Trophoblast cell (in vitro differentiated cells and primary cell): ENCODE measurements around the gene GATB.

ENCODE experiments used
- DNase-seq, 2 donors: peaks; one replicate each; pipeline ENCODE4 v3.0.0-alpha.2; 2016
- H2AFZ ChIP-seq: 2 replicates; pipeline ENCODE4 v1.6.1; 2013; ENCODE audit warnings: low read length, moderate library complexity, mild to moderate bottlenecking; ENCODE audit not compliant: insufficient read depth, poor library complexity
- H2AK5ac ChIP-seq: 2 replicates; pipeline ENCODE4 v1.6.1; 2013; ENCODE audit warnings: mild to moderate bottlenecking, low read length
- H2BK120ac ChIP-seq: 2 replicates; pipeline ENCODE4 v1.6.1; 2013; ENCODE audit warnings: low read length, mild to moderate bottlenecking, moderate library complexity; ENCODE audit not compliant: insufficient read depth, poor library complexity
- H2BK12ac ChIP-seq: 2 replicates; pipeline ENCODE4 v1.6.1; 2013; ENCODE audit warnings: mild to moderate bottlenecking, low read length, moderate library complexity
- H2BK5ac ChIP-seq: 2 replicates; pipeline ENCODE4 v1.6.1; 2013; ENCODE audit warnings: low read length, low read depth, moderate library complexity, mild to moderate bottlenecking; ENCODE audit not compliant: poor library complexity
- H3K14ac ChIP-seq: 2 replicates; pipeline ENCODE4 v1.6.1; 2013; ENCODE audit warnings: mild to moderate bottlenecking, low read length
- H3K18ac ChIP-seq: 2 replicates; pipeline ENCODE4 v1.6.1; 2013; ENCODE audit warnings: mild to moderate bottlenecking, low read length
- H3K23ac ChIP-seq: 2 replicates; pipeline ENCODE4 v1.6.1; 2013; ENCODE audit warnings: low read length
- H3K27ac ChIP-seq: 2 replicates; pipeline ENCODE4 v1.5.1; 2013; ENCODE audit warnings: low read depth, mild to moderate bottlenecking, inconsistent platforms, low read length, moderate library complexity
- H3K27me3 ChIP-seq: 2 replicates; pipeline ENCODE4 v1.6.1; 2013; ENCODE audit warnings: inconsistent platforms, mild to moderate bottlenecking, low read length, moderate library complexity; ENCODE audit not compliant: insufficient read depth
- H3K36me3 ChIP-seq, 2 experiments: 1 replicate in 1 of 2; 2 replicates in 1 of 2; pipeline ENCODE4 v1.6.1; 2013; ENCODE audit warnings: low read length in 2 of 2, mild to moderate bottlenecking in 2 of 2, moderate library complexity in 1 of 2; ENCODE audit not compliant: insufficient read depth in 2 of 2, control insufficient read depth in 1 of 2
- H3K4ac ChIP-seq: 2 replicates; pipeline ENCODE4 v1.6.1; 2013; ENCODE audit warnings: low read depth, mild to moderate bottlenecking, low read length, moderate library complexity
- H3K4me1 ChIP-seq, 2 experiments: 1 replicate in 1 of 2; 2 replicates in 1 of 2; pipeline ENCODE4 v1.6.1; 2013; ENCODE audit warnings: low read length in 2 of 2, mild to moderate bottlenecking in 2 of 2, moderate library complexity in 1 of 2; ENCODE audit not compliant: insufficient read depth in 2 of 2, control insufficient read depth in 1 of 2
- H3K4me2 ChIP-seq: 2 replicates; pipeline ENCODE4 v1.6.1; 2013; ENCODE audit warnings: inconsistent platforms, mild to moderate bottlenecking, low read length, moderate library complexity
- H3K4me3 ChIP-seq: 2 replicates; pipeline ENCODE4 v1.5.1; 2013; ENCODE audit warnings: mild to moderate bottlenecking, low read depth, low read length, inconsistent platforms
- H3K79me1 ChIP-seq: one replicate; pipeline ENCODE4 v1.6.1; 2013; ENCODE audit warnings: low read length
- H3K79me2 ChIP-seq: 2 replicates; pipeline ENCODE4 v1.6.1; 2013; ENCODE audit warnings: low read length, mild to moderate bottlenecking; ENCODE audit not compliant: control insufficient read depth, insufficient read depth, poor library complexity
- H3K9ac ChIP-seq: 2 replicates; pipeline ENCODE4 v1.6.1; 2013; ENCODE audit warnings: mild to moderate bottlenecking, low read length
- H3K9me3 ChIP-seq: 2 replicates; pipeline ENCODE4 v1.6.1; 2013; ENCODE audit warnings: low read depth, mild to moderate bottlenecking, control low read depth, inconsistent platforms, low read length; ENCODE audit not compliant: insufficient read depth
- H4K12ac ChIP-seq: 2 replicates; pipeline ENCODE4 v1.6.1; 2013; ENCODE audit warnings: low read depth, mild to moderate bottlenecking, low read length, moderate library complexity
- H4K8ac ChIP-seq: 2 replicates; pipeline ENCODE4 v1.6.1; 2013; ENCODE audit warnings: low read depth, mild to moderate bottlenecking, low read length, moderate library complexity
- H4K91ac ChIP-seq: one replicate; pipeline ENCODE4 v1.6.1; 2013; ENCODE audit warnings: low read depth, mild to moderate bottlenecking, low read length, moderate library complexity
- WGBS: extraction: QIAGEN DNeasy Blood & Tissue Kit; methylation state at CpG from one replicate; pipeline ENCODE4 v1.1.7; 2013; ENCODE audit warnings: missing lambda C conversion rate; ENCODE audit not compliant: insufficient read length, insufficient coverage; ENCODE audit errors: extremely low coverage; 5-methylcytosine and 5-hydroxymethylcytosine counted together

GATB gene

DNA sequence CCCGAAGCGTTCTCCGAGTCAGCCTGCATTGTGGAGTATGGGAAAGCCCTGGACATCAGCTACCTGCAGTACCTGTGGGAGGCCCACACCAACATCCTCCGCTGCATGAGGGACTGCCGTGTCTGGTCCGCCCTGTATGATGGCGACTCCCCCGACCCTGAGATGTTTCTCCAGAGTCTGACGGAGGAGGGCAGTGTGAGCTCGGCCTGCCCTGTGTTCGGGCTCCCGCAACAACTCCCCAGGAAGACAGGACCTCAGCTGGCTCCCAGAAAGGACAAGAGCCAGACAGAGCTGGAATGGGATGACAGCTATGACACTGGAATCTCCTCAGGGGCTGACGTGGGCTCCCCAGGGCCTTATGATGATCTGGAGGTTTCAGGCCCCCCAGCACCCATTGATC lies 111.3 kb downstream of the GATB start:
- no peak overlapping the region for H2BK120ac ChIP-seq
- H2AK5ac ChIP-seq, result no peak overlapping the region
- no CpG with 5 or more reads among the region's 13 CpGs for WGBS

DNA sequence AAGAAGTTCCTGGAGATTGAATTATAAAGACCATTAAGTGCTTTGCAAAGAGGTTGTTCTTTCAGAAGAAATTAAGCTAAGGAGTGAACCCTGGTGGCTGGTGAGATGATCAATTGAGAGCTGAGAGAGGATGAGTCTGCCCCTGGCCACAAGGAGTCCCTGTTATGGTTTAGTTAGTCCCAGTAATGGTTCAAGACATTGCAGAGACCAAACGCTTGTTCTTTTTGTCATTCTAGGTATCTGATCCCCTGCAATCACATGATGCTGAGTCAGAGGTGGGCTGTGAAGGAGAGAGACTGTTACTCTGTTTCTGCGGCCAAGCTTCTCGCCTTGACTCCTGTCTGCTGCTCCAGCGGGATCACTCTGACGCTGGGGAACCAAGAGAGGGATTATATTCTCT lies 114.5 kb downstream of the GATB start:
- H3K9me3 ChIP-seq, result no peaks in the 10 kb centered on the region

More for the DNA sequence above, 111.3 kb downstream of the GATB start:
- H3K79me2 ChIP-seq, result no peaks in the 10 kb centered on the region
- H3K27ac ChIP-seq, result no peak overlapping the region
- no peaks in the 10 kb centered on the region for H3K36me3 ChIP-seq
- no peak overlapping the region for H3K23ac ChIP-seq
- no peaks in the 10 kb centered on the region for H3K9me3 ChIP-seq
- H2AFZ ChIP-seq, result no peak overlapping the region
- H4K8ac ChIP-seq, result no peak overlapping the region
- H3K4me2 ChIP-seq, result no peak overlapping the region
- no peak overlapping the region for H2BK5ac ChIP-seq
- H3K9ac ChIP-seq, result no peak overlapping the region
- no peaks in the 10 kb centered on the region for H3K27me3 ChIP-seq
- H4K12ac ChIP-seq, result no peak overlapping the region
- H3K4ac ChIP-seq, result no peak overlapping the region
- H3K14ac ChIP-seq, result no peak overlapping the region
- no peaks in the 10 kb centered on the region for H3K79me1 ChIP-seq
- H3K4me1 ChIP-seq, result peaks cover 0 to 3% of the 10 kb centered on the region in 2 experiments
- DNase-seq, result no peak
- no peak overlapping the region for H3K18ac ChIP-seq
- no peak overlapping the region for H4K91ac ChIP-seq
- no peak overlapping the region for H2BK12ac ChIP-seq
- no peak overlapping the region for H3K4me3 ChIP-seq

DNA sequence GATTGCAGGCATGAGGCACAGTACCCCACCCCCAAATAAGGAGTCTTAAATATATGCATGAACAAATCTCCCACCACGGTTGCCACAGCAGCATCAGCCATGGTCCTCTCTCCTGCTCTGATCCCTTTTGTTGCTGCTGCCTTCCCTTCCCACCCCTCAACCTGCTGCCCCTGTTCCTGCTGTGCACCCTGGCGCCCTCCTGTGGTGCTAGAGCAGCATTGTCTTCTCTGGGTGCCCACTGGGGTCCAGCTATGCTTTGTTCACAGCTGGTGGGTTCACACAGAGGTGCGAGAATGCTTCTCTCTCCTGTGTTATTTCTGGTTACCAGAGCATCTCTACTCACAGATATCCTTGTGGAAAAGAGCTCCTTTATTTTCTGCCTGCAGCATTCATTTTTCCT lies 116.2 kb downstream of the GATB start:
- H4K91ac ChIP-seq, result no peak overlapping the region
- no peak overlapping the region for H2AK5ac ChIP-seq
- H3K36me3 ChIP-seq, result no peaks in the 10 kb centered on the region
- no CpG with 5 or more reads among the region's 3 CpGs for WGBS
- H3K18ac ChIP-seq, result no peak overlapping the region
- H3K27ac ChIP-seq, result no peak overlapping the region
- no peak overlapping the region for H2BK5ac ChIP-seq
- no peak overlapping the region for H4K12ac ChIP-seq
- DNase-seq, result peak in 1 of 2 donors; percentile 13
- no peaks in the 10 kb centered on the region for H3K27me3 ChIP-seq
- no peak overlapping the region for H3K9ac ChIP-seq
- no peak overlapping the region for H2AFZ ChIP-seq
- no peaks in the 10 kb centered on the region for H3K9me3 ChIP-seq
- peaks cover 0 to 3% of the 10 kb centered on the region in 2 experiments for H3K4me1 ChIP-seq
- no peak overlapping the region for H3K4me2 ChIP-seq
- no peak overlapping the region for H3K4ac ChIP-seq
- H4K8ac ChIP-seq, result no peak overlapping the region
- no peak overlapping the region for H2BK12ac ChIP-seq
- H3K23ac ChIP-seq, result no peak overlapping the region
- H3K79me2 ChIP-seq, result no peaks in the 10 kb centered on the region
- H3K4me3 ChIP-seq, result no peak overlapping the region
- H3K79me1 ChIP-seq, result no peaks in the 10 kb centered on the region
- no peak overlapping the region for H3K14ac ChIP-seq
- no peak overlapping the region for H2BK120ac ChIP-seq

More for the DNA sequence above, 114.5 kb downstream of the GATB start:
- H3K9ac ChIP-seq, result no peak overlapping the region
- H3K23ac ChIP-seq, result no peak overlapping the region
- no peak overlapping the region for H3K14ac ChIP-seq
- no peak overlapping the region for H3K4me2 ChIP-seq
- peaks cover 0 to 3% of the 10 kb centered on the region in 2 experiments for H3K4me1 ChIP-seq
- H3K36me3 ChIP-seq, result no peaks in the 10 kb centered on the region
- no peak overlapping the region for H2BK12ac ChIP-seq
- no peak overlapping the region for H4K8ac ChIP-seq
- no peak overlapping the region for H2BK5ac ChIP-seq
- no peaks in the 10 kb centered on the region for H3K27me3 ChIP-seq
- DNase-seq, result no peak
- no CpG with 5 or more reads among the region's 5 CpGs for WGBS
- no peak overlapping the region for H3K27ac ChIP-seq
- no peaks in the 10 kb centered on the region for H3K79me1 ChIP-seq
- no peak overlapping the region for H2AK5ac ChIP-seq
- H3K4me3 ChIP-seq, result no peak overlapping the region
- H4K91ac ChIP-seq, result no peak overlapping the region
- no peak overlapping the region for H2BK120ac ChIP-seq
- no peak overlapping the region for H3K18ac ChIP-seq
- H3K4ac ChIP-seq, result no peak overlapping the region
- H3K79me2 ChIP-seq, result no peaks in the 10 kb centered on the region
- H2AFZ ChIP-seq, result no peak overlapping the region
- no peak overlapping the region for H4K12ac ChIP-seq

DNA sequence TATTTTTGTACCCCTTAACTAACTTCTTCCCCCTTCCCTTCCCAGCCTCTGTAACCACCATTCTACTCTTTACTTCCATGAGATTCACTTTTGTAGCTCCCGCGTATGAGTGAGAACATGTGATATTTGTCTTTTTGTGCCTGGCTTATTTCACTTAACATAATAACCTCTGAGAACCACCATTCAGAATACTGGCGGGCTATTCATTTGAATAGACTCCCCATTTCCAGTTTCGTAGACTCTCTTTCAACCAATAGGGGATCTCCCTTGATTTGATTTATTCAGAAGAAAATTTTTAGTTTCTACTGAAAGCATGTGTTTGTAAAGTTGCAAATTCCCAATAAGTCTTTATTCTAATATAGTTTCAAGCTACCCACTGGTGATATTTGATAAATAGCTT lies 117.2 kb downstream of the GATB start:
- Histone ChIP-seq H3K9ac (no peak overlapping the region), H3K4me3 (no peak overlapping the region), H2BK12ac (no peak overlapping the region), H3K27ac (no peak overlapping the region), H3K27me3 (no peaks in the 10 kb centered on the region), H2AK5ac (no peak overlapping the region), H4K8ac (no peak overlapping the region), H3K79me2 (no peaks in the 10 kb centered on the region), H3K14ac (no peak overlapping the region), H3K4ac (no peak overlapping the region), H3K9me3 (no peaks in the 10 kb centered on the region), H3K23ac (no peak overlapping the region), H3K79me1 (no peaks in the 10 kb centered on the region), H4K12ac (no peak overlapping the region), H3K36me3 (no peaks in the 10 kb centered on the region), H3K4me1 (peaks cover 0 to 3% of the 10 kb centered on the region in 2 experiments), H3K4me2 (no peak overlapping the region), H2BK120ac (no peak overlapping the region), H2AFZ (no peak overlapping the region), H3K18ac (no peak overlapping the region), H2BK5ac (no peak overlapping the region), H4K91ac (no peak overlapping the region)
- no peak for DNase-seq
- no CpG with 5 or more reads among the region's 4 CpGs for WGBS
